HepG2 (cell line): ENCODE results near the gene YY1. TPM values are rescaled to one million over a fixed set of nuclear protein-coding genes. Genes with fewer than 3 reads are reported as not detected.

ENCODE experiments used
- ATAC-seq: fragments of 200-7000 bp; cut with Tn5 transposase; 3 replicates; pipeline ENCODE4 v1.9.1; 2020; ENCODE audit warnings: mild to moderate bottlenecking, moderate library complexity
- BruUV-seq: library from RNA; stranded (reverse); fragments of 400-500 nt; replicated peaks from 2 replicates; lab custom pipeline; 2021; lab: Mats Ljungman, UMichigan
- CTCF ChIA-PET: fragments of 300-600 bp; formaldehyde crosslinking; extraction: SDS; loops from one replicate; lab custom pipeline; 2021; ENCODE audit warnings: low total read pairs, inconsistent platforms, low intra/inter-chr PET ratio; lab: Yijun Ruan, JAX
- POLR2A ChIA-PET: fragments of 350-600 bp; sonication (Branson Sonifier 250); formaldehyde crosslinking; loops from one replicate; lab custom pipeline; 2020; ENCODE audit warnings: antibody characterized with exemption, inconsistent platforms; lab: Yijun Ruan, JAX
- DNase-seq: peaks from one replicate; pipeline ENCODE4 v3.0.0-alpha.2; 2015; ENCODE audit warnings: low spot score
- FAIRE-seq: peaks from 3 replicates; lab custom pipeline; 2011; peaks lifted over from hg19 to GRCh38; lab: Jason Lieb, UNC
- H2AFZ ChIP-seq: one replicate; pipeline ENCODE4 v1.6.1; 2011; ENCODE audit warnings: low read length, inconsistent platforms
- H3K27ac ChIP-seq: fragments of 300-600 bp; 3 replicates; pipeline ENCODE4 v1.8.0; 2011; ENCODE audit warnings: mixed run types, mild to moderate bottlenecking, mixed read lengths, low read length, inconsistent platforms; ENCODE audit not compliant: insufficient read depth; ENCODE audit errors: extremely low read length
- H3K27me3 ChIP-seq, 2 experiments: fragments of 200-600 bp in 1 of 2; 2 replicates in 1 of 2; 3 replicates in 1 of 2; pipeline versions ENCODE4 v1.6.0 to v1.8.0; 2011; ENCODE audit warnings: low read length in 2 of 2, mild to moderate bottlenecking in 2 of 2, moderate library complexity in 2 of 2, inconsistent platforms in 1 of 2; ENCODE audit not compliant: insufficient read depth in 2 of 2, control insufficient read depth in 1 of 2
- H3K36me3 ChIP-seq, 2 experiments: fragments of 200-600 bp in 1 of 2; replicated peaks in 1 of 2; 2 replicates in 1 of 2; 3 replicates in 1 of 2; pipeline versions ENCODE4 v1.5.1 to v1.8.0; 2011; ENCODE audit warnings: low read length in 2 of 2, inconsistent platforms in 1 of 2; ENCODE audit not compliant: insufficient read depth in 2 of 2, control insufficient read depth in 1 of 2
- H3K4me1 ChIP-seq: 2 replicates; pipeline ENCODE4 v1.5.1; 2012; ENCODE audit warnings: low read length, inconsistent platforms; ENCODE audit not compliant: insufficient read depth
- H3K4me2 ChIP-seq: 2 replicates; pipeline ENCODE4 v1.6.0; 2011; ENCODE audit warnings: low read depth, low read length, inconsistent platforms
- H3K4me3 ChIP-seq, 3 experiments: fragments of 200-600 bp in 1 of 3; sonication (generic), shearing (Covaris generic) in 1 of 3; replicated peaks in 1 of 3; 2 replicates each; pipeline ENCODE4 v1.5.1; 2011 to 2016; ENCODE audit warnings: low read length in 3 of 3, inconsistent platforms in 2 of 3, low read depth in 2 of 3, mild to moderate bottlenecking in 2 of 3, control low read depth in 1 of 3, mixed read lengths in 1 of 3; ENCODE audit not compliant: insufficient read depth in 1 of 3
- H3K79me2 ChIP-seq: one replicate; pipeline ENCODE4 v1.6.1; 2011; ENCODE audit warnings: low read length, inconsistent platforms; ENCODE audit not compliant: insufficient read depth
- H3K9ac ChIP-seq: 2 replicates; pipeline ENCODE4 v1.6.0; 2011; ENCODE audit warnings: mild to moderate bottlenecking, low read depth, low read length, inconsistent platforms; ENCODE audit not compliant: insufficient read depth
- H3K9me3 ChIP-seq: 2 replicates; pipeline ENCODE4 v1.5.1; 2012; ENCODE audit warnings: mild to moderate bottlenecking, low read length
- H4K20me1 ChIP-seq: 2 replicates; pipeline ENCODE4 v1.6.0; 2011; ENCODE audit warnings: inconsistent platforms, mild to moderate bottlenecking, low read length, moderate library complexity; ENCODE audit not compliant: insufficient read depth
- ASH2L ChIP-seq: fragments of 300-600, 200-600 bp; sonication (generic); IDR thresholded peaks from 2 replicates; pipeline ENCODE4 v1.7.0; 2017; ENCODE audit warnings: low read depth, mild to moderate bottlenecking, moderate library complexity, mixed read lengths, low read length; ENCODE audit not compliant: insufficient read length
- HNRNPLL ChIP-seq: fragments of 200-400 bp; formaldehyde crosslinking; IDR thresholded peaks from 2 replicates; pipeline ENCODE4 v1.6.1; 2017; ENCODE audit warnings: mild to moderate bottlenecking, low read depth, low read length; ENCODE audit not compliant: poor library complexity, severe bottlenecking
- NFAT5 ChIP-seq: sonication (generic); formaldehyde crosslinking; IDR thresholded peaks from 2 replicates; pipeline ENCODE4 v1.4.0; 2020; ENCODE audit warnings: missing genetic modification reagents
- NFE2L2 ChIP-seq: fragments of 150-350 bp; IDR thresholded peaks from 2 replicates; pipeline ENCODE4 v1.6.1; 2014; ENCODE audit warnings: low read length
- PAXIP1 ChIP-seq: sonication (generic); formaldehyde crosslinking; conservative IDR thresholded peaks from 2 replicates; pipeline ENCODE4 v1.4.0; 2020; ENCODE audit warnings: mild to moderate bottlenecking, missing genetic modification reagents, moderate library complexity
- POLR2A ChIP-seq, 2 experiments: IDR thresholded peaks; 2 replicates each; pipeline ENCODE4 v1.6.1; 2011; ENCODE audit warnings: low read depth in 2 of 2, low read length in 2 of 2, mild to moderate bottlenecking in 1 of 2, moderate library complexity in 1 of 2; ENCODE audit not compliant: insufficient read depth in 1 of 2
- RARG ChIP-seq: sonication (generic); formaldehyde crosslinking; IDR thresholded peaks from 2 replicates; pipeline ENCODE4 v1.4.0; 2020; ENCODE audit warnings: low read depth, mild to moderate bottlenecking, missing genetic modification reagents
- RBAK ChIP-seq: sonication (generic); formaldehyde crosslinking; IDR thresholded peaks from 2 replicates; pipeline ENCODE4 v1.5.1; 2020; ENCODE audit warnings: mild to moderate bottlenecking, missing genetic modification reagents
- ZEB1 ChIP-seq: IDR thresholded peaks from 2 replicates; pipeline ENCODE4 v1.6.1; 2012; ENCODE audit warnings: mild to moderate bottlenecking, low read depth, inconsistent platforms; ENCODE audit not compliant: insufficient replicate concordance
- ZNF34 ChIP-seq: sonication (generic); formaldehyde crosslinking; IDR thresholded peaks from 2 replicates; pipeline ENCODE4 v1.4.0; 2020; ENCODE audit warnings: mild to moderate bottlenecking, missing genetic modification reagents, borderline replicate concordance
- ZNF451 ChIP-seq: sonication (generic); formaldehyde crosslinking; IDR thresholded peaks from 2 replicates; pipeline ENCODE4 v1.5.0; 2020; ENCODE audit warnings: mild to moderate bottlenecking, missing genetic modification reagents
- ZNF614 ChIP-seq: IDR thresholded peaks from 2 replicates; pipeline ENCODE4 v1.6.1; 2018; ENCODE audit warnings: missing biosample characterization, missing genetic modification reagents, inconsistent platforms, borderline replicate concordance
- ZNF792 ChIP-seq: IDR thresholded peaks from 2 replicates; pipeline ENCODE4 v1.6.1; 2016
- WGBS: methylation state at CpG from one replicate; pipeline ENCODE4 v1.1.6; 2017; ENCODE audit warnings: low lambda C conversion rate; 5-methylcytosine and 5-hydroxymethylcytosine counted together
- in situ Hi-C: cut with HindIII; loops from 2 replicates; pipeline ENCODE4 v1.10.0; 2017; ENCODE audit warnings: low pct_unique_long_range_greater_than_20kb; ENCODE audit not compliant: extremely low pct_ligation_motif_present
- intact Hi-C: fragments of 100-400 bp; cut with micrococcal nuclease; formaldehyde crosslinking; loops from one replicate; pipeline ENCODE4 v1.10.0; 2022; ENCODE audit not compliant: unreplicated experiment
- polyA plus RNA-seq, 8 experiments: library from polyadenylated mRNA; depleted of rRNA in 3 of 8; stranded (reverse) in 7 of 8; unstranded in 1 of 8; fragments of >200 nt; fragmentation: Illumina TruSeq in 4 of 8; extraction: Trizol in 4 of 8; gene quantifications; 2 replicates each; pipeline versions ENCODE4 v1.2.1 to v1.2.3, GENCODE V29; 2011 to 2016; ENCODE audit warnings: low read depth in 4 of 8, missing spikeins in 1 of 8, mixed read lengths in 1 of 8; ENCODE audit not compliant: insufficient read depth in 1 of 8
- total RNA-seq, 5 experiments: library from RNA; depleted of rRNA; stranded (reverse); fragments of >200 nt; fragmentation: Illumina TruSeq; extraction: Trizol; gene quantifications; 2 replicates each; pipeline ENCODE4 v1.2.3, GENCODE V29; 2016; ENCODE audit warnings: low read depth in 1 of 5
- TF ChIP-seq, protein P1 (sequence below): sonication (generic); formaldehyde crosslinking; IDR thresholded peaks from 2 replicates; pipeline ENCODE4 v1.4.0; 2020; ENCODE audit warnings: missing genetic modification reagents
- TF ChIP-seq, protein P2 (sequence below): sonication (generic); formaldehyde crosslinking; IDR thresholded peaks from 2 replicates; pipeline ENCODE4 v1.8.1; 2023; ENCODE audit warnings: missing genetic modification reagents, mild to moderate bottlenecking, borderline replicate concordance

The YY1 gene
- total and polyA plus RNA-seq, 2 of the 13 experiments (the other 11 are each of a cell fraction or from before 2014, with no cell fraction given), result 29.4 to 68.1 TPM

DNA sequence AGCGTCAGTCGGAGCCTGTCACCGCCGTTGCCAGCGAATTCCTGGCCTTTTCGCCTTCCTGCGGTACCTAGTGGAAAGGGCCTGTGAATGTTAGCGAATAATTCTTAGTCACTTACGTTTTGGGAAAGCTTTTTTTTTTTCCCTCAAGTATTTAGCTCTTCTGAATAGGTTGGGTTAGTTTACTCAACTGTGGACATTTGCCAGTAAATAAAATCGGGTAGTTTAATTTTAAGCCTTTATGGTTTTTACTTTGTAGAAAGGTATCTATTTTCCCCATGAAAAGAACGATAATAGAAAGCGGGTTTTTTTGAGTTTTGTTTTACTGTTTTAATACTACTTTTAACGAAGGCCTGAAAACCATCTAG lies 1.7 kb downstream of the YY1 start:
- H3K4me1 ChIP-seq, result peaks cover 62% of the 10 kb centered on the region
- H3K36me3 ChIP-seq, result 0 out of 5 replicates have a peak, but pooled peaks cover 0 to 4% of the 10 kb centered on the region in 2 experiments
- H3K27ac ChIP-seq, result peak overlapping the region; percentile 61
- in situ Hi-C loops, result no loop called here
- H3K9me3 ChIP-seq, result no peaks in the 10 kb centered on the region
- H3K4me3 ChIP-seq, result peak overlapping the region; percentile 57 to 96 (median 71)
- no peak overlapping the region for H2AFZ ChIP-seq
- POLR2A ChIA-PET, result interaction anchor here (2.2 kb wide), 1 partner anchor 18 kb away, joined by 14 read pairs; no protein-coding TSS in a partner anchor
- CTCF ChIA-PET, result no interaction called here
- peak overlapping the region; percentile 67 for H3K9ac ChIP-seq
- intact Hi-C loops, result loop anchor here (1.0 to 2.0 kb wide), 2 partner anchors 36 to 47 kb away; no protein-coding TSS in a partner anchor
- H4K20me1 ChIP-seq, result peaks cover 62% of the 10 kb centered on the region
- H3K27me3 ChIP-seq, result no peaks in the 10 kb centered on the region; a peak in 1 of 5 replicates
- ATAC-seq (no peak), DNase-seq (no peak), FAIRE-seq (peak; percentile 46)
- peak overlapping the region; percentile 64 for H3K4me2 ChIP-seq
- H3K79me2 ChIP-seq, result peaks cover 75% of the 10 kb centered on the region
- no TSS peak for BruUV-seq
- under 1% methylated on average over 10 of the region's 13 CpGs for WGBS
- TF ChIP-seq RBAK (CRISPR knock-in tag) (no peak), ZNF614 (CRISPR knock-in tag) (no peak), HNRNPLL (peak; percentile 58), ZNF34 (no peak), PAXIP1 (CRISPR knock-in tag) (peak; percentile 31; the same call in 1 of the 2 replicates), POLR2A (IDR thresholded peaks at IDR 0.05; ENCODE audit: insufficient read depth in 1 of 2, low read depth in 2 of 2, low read length in 2 of 2) (peak; percentile 56; a peak in 3 of 4 replicates), NFE2L2 (no peak), ZNF451 (0 out of 2 replicates have a peak, but pooled peaks have one; percentile 44), ASH2L (peak; percentile 54), RARG (CRISPR knock-in tag) (0 out of 2 replicates have a peak, but pooled peaks have one; percentile 37), ZNF792 (CRISPR knock-in tag) (no peak), ZEB1 (no peak), NFAT5 (CRISPR knock-in tag) (no peak)
- TF ChIP-seq, protein P1, sequence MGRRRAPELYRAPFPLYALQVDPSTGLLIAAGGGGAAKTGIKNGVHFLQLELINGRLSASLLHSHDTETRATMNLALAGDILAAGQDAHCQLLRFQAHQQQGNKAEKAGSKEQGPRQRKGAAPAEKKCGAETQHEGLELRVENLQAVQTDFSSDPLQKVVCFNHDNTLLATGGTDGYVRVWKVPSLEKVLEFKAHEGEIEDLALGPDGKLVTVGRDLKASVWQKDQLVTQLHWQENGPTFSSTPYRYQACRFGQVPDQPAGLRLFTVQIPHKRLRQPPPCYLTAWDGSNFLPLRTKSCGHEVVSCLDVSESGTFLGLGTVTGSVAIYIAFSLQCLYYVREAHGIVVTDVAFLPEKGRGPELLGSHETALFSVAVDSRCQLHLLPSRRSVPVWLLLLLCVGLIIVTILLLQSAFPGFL (CRISPR knock-in tag), result no peak
- TF ChIP-seq, protein P2, sequence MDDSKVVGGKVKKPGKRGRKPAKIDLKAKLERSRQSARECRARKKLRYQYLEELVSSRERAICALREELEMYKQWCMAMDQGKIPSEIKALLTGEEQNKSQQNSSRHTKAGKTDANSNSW, result no peak
